ENCODE results near the gene TMTC1.

DNA sequence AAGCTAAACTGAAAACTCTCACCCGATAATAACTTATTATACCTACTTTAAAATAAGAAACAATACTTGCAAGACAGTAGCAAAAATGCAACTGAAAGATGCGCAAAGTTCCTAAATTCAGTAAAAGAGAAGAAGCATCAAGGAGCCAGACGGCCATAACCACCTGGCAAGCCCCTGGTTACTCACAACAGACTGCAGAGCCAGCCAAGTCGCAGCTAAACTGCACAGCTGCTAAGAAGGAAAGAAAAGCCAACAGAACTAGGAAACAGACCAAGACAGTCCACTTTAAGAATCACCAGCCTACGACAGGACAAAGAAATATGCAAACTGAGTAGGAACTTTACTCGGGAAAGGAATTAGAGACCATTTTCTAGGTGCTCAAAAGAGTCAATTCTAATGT lies 127.9 kb downstream of the TMTC1 start:
- no peak for TF ChIP-seq EP300 (IDR thresholded peaks at IDR 0.05; ENCODE audit: borderline replicate concordance)
- no peak for TF ChIP-seq MAX (IDR thresholded peaks at IDR 0.05)
- no peak for TF ChIP-seq ZBTB7A (IDR thresholded peaks at IDR 0.05; ENCODE audit: low read depth)
- TF ChIP-seq RAD21 (IDR thresholded peaks at IDR 0.05; ENCODE audit: low read depth), result no peak
- TF ChIP-seq TAF1 (IDR thresholded peaks at IDR 0.05; ENCODE audit: low read depth), result no peak
- no peak for TF ChIP-seq CREB1 (IDR thresholded peaks at IDR 0.05; ENCODE audit: low read depth)
- TF ChIP-seq, protein P1, sequence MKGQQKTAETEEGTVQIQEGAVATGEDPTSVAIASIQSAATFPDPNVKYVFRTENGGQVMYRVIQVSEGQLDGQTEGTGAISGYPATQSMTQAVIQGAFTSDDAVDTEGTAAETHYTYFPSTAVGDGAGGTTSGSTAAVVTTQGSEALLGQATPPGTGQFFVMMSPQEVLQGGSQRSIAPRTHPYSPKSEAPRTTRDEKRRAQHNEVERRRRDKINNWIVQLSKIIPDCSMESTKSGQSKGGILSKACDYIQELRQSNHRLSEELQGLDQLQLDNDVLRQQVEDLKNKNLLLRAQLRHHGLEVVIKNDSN (IDR thresholded peaks at IDR 0.05), result no peak
- TF ChIP-seq EGR1 (IDR thresholded peaks at IDR 0.05), result no peak
- no peak for TF ChIP-seq CEBPB (IDR thresholded peaks at IDR 0.05)
- no peak for TF ChIP-seq TEAD4 (IDR thresholded peaks at IDR 0.05)
- TF ChIP-seq YY1 (IDR thresholded peaks at IDR 0.05; ENCODE audit: low read depth), result no peak
- TF ChIP-seq, protein P2, sequence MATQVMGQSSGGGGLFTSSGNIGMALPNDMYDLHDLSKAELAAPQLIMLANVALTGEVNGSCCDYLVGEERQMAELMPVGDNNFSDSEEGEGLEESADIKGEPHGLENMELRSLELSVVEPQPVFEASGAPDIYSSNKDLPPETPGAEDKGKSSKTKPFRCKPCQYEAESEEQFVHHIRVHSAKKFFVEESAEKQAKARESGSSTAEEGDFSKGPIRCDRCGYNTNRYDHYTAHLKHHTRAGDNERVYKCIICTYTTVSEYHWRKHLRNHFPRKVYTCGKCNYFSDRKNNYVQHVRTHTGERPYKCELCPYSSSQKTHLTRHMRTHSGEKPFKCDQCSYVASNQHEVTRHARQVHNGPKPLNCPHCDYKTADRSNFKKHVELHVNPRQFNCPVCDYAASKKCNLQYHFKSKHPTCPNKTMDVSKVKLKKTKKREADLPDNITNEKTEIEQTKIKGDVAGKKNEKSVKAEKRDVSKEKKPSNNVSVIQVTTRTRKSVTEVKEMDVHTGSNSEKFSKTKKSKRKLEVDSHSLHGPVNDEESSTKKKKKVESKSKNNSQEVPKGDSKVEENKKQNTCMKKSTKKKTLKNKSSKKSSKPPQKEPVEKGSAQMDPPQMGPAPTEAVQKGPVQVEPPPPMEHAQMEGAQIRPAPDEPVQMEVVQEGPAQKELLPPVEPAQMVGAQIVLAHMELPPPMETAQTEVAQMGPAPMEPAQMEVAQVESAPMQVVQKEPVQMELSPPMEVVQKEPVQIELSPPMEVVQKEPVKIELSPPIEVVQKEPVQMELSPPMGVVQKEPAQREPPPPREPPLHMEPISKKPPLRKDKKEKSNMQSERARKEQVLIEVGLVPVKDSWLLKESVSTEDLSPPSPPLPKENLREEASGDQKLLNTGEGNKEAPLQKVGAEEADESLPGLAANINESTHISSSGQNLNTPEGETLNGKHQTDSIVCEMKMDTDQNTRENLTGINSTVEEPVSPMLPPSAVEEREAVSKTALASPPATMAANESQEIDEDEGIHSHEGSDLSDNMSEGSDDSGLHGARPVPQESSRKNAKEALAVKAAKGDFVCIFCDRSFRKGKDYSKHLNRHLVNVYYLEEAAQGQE (IDR thresholded peaks at IDR 0.05; ENCODE audit: low read depth), result no peak
- no peak for TF ChIP-seq NFIC (IDR thresholded peaks at IDR 0.05)
